Colon (tissue), 2 donors: ENCODE results near the gene UBE2M.
"Not testable (repeated sequence)": the region's sequence is repeated elsewhere in the genome, so short reads cannot be mapped to it uniquely, and the experiment has no call there.

Source experiments
- FAIRE-seq: peaks from 2 replicates; lab custom pipeline; 2012; peaks lifted over from hg19 to GRCh38; lab: Jason Lieb, UNC
- donor health status: control.
- donor health status: control.

Gene UBE2M

DNA sequence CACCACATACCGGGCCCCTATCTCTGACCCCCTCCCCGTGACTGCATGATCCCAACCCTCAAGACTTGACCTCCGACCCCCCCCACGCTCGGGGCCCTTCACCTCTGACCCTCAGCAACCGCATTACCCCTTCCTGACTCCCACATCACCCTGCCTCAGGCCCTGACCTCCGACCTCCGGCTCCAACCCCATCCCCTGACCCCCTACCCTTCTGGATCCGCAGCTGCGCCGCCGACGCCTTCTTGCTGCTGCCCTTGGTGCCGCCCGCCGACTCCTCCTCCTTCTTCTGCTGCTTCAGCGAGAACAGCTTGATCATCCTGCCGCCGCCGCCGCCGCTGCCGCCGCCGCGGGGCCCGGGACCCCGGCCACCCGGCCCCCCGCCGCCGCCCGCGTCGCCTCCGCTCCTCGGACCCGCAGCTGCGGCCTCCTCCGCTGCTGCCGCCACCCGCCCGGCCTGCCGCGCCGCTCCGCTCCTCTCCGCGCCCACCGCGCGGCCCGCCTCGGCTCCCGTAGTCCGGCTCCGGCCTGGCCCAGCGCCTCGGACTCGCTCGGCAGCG is at the start of gene UBE2M:
Gene UBE2M (minus strand): TSS at position 546 of the 557 bp plus-strand sequence. CDS start 230 bp downstream, at position 316.
- FAIRE-seq = no peak

DNA sequence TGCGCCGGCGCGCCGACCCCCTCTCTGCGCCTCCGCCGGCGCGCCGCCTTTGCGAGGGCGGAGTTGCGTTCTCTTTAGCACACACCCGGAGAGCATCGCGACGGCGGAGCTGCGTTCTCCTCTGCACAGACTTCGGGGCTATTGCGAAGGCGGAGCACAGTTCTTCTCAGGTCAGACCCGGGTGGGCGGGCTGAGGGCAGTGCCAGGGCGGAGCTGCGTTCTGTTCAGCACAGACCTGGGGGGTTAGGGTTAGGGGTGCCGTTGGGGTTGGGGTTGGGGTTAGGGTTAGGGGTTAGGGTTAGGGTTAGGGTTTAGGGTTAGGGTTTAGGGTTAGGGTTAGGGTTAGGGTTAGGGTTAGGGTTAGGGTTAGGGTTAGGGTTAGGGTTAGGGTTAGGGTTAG is 48.8 kb upstream of the UBE2M start:
- not testable (repeated sequence) for FAIRE-seq

DNA sequence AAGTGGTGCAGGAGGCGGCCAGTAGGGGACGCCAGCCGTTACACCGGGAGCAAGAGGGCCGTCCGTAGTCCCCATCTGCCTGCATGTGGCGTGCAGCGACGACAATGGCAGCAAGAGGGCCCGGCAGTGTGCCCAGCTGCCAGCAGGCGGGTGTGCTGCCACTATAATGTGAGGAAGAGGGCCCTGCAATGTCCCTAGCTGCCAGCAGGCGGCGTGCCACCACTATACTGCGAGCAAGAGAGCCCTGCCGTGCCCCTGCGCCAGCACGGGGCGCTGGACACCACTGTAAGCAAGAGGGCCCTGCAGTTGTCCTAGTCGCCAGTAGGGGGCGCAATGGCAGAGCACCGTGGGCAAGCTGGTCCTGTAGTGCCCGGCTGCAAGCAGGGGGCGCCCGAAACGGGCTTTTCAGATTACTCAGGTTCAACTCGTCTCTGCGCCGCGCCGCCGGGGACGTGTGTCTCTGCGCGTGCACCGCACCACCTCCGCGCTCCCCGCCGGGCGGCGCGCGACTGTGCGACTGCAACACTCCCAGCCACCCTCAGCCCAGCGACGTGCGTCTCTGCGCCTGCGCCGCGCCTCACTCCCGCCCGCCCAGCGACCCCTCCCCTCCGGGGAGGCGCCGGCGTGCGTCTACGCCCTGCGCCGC is 48.0 kb upstream of the UBE2M start:
- not testable (repeated sequence) for FAIRE-seq

DNA sequence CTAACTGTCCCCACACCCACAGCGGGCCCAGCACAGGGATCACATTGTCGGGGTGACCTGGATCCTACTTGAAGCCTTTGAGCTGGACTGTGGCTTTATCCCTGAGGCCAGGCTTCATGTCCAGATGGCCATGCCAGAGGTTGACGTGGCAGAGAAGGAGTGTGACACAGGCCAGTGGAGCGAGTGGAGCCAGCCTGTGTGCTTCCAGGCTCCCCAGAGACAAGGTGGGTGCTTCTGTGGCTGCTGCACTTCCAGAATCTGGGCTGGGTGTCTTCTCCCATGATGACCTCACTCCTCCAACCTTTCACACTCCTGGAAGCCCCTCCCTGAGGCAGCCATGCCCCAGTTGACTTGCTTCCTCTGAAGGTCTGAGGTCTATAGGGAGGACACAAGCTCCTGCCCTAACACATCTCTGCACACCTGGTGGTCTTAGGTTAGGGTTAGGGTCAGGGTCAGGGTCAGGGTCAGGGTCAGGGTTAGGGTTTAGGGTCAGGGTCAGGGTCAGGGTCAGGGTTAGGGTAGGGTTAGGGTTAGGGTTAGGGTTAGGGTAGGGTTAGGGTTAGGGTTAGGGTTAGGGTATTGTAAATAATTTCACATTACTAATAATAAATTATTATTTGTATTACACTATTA is 27.8 kb upstream of the UBE2M start:
- no peak for FAIRE-seq

DNA sequence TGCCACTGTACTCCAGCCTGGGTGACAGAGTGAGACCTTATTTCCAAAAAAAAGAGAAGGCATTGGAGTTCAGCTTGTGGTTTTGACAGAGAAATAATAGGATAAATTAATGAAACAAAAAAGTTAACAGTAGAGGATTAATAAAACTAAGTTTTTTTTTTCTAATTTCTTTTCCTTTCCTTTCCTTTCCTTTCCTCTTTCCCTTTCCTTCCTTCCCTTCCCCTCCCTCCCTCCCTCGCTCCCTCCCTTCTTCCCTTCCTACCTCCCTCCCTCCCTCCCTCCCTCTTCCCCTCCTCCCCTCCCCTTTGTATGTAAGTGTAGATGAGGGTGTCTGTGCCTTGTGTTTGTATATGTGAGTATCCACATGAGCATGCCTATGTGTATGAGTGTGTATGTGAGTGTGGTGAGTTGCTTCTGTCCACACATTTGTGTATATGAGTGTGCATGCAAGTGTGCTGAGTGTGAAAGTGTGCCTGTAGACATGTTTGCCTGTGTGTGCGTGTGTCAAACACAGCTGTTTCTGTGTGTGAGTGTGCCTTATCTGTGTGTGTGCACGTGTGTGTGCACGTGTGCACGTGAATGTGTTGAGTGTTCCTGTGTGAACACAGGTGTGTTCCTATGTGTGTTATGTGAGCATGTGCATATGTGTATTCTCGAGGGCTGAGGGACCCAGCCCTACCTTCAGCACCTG is 27.2 kb upstream of the UBE2M start:
- FAIRE-seq = no peak

DNA sequence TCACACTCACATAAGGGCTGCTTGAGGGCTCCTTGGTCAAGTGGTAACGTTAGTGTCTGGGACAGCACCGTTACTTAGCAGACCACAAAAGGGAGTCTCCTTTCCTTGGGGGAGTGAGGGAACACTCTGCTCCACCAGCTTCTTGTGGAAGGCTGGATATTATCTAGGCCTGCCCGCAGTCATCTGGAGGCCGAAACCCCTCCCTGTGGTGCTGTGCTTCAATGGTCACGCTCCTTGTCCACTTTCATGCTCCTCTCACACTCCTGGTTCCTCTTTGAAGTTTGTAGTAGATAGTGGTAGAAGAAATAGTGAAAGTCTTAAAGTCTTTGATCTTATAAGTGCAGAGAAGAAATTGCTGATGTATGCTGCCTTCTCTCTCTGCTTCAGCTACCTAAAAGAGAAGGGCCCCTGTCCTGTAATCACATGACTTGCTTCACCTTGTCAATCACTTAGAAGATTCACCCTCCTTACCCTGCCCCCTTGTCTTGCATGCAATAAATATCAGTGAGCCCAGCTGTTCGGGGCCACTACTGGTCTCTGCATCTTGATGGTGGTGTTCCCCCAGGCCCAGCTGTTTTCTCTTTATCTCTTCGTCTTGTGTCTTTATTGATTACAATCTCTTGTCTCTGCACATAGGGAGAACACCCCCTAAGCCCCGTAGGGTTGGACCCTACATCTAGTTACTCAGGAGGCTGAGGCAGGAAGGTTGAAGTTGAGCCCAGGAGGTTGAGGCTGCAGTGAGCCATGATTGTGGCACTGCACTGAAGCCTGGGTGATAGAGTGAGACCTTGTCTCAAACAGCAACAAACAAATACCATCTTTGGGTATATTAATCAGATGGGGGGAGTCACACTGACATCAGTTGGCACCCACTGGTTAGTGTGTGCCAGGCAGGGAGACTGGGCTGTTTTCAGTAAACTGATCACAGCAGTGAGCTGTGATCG is 26.4 kb upstream of the UBE2M start:
- FAIRE-seq = no peak

DNA sequence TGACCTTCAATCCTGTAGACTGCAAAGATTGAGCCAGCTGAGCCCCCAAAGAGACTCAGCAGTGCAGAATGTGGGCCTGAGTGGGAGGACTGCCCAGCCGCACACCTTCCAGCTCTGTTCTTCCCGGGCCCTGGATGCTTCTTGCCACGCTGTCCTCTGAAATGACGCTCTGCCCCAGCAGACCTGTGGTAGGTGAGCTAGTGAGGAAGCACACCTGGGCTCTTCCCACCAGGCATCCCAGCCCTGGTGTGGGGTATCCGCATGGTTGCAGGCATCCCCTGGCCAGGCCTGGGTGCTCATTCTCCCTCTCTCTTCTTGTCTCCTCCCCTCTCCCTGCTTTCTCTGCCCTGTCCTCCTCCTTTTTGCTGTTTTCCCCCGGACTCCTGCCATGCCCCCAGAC is 24.6 kb upstream of the UBE2M start:
- FAIRE-seq = no peak

DNA sequence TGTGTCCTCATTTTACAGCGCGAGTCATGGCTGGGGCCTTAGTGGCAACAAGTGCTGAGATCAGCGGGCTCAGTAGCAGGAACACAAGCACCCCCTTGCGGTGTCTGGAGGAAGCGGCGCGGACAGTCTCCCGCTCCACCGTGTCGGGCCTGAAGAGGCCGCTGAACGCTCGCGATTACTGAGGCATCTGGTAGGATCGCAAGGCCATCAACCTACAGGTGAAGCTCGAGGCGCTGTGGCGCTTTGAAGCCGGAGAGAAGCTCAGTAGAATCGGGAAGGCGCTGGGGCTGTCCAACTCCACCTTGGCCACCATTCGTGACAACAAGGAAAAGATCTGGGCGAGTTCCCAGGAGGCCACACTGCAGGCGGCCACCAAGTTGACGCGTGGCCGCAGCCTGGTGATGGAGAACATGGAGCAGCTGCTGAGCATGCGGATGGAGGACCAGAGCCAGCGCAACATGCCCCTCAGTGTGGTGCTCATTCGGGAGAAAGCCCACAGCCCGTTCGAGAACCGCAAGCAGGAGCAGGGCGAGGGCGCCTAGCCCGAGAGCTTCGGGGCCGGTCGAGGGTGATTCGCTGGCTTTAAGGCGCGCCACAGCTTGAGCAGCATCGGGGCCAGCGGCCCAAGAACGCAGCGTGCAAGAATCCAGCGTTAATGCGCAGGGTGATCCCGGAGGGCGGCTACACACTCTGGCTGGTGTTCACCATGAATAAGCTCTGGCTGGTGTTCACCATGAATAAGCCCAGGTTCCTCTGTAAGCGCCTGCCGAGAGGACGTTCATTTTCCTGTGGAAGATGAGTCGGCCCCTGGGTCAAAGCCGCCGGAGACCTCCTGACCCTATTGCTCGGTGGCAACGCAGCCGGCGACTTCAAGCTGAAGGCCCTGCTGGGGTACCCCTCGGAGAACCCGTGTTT is 23.1 kb upstream of the UBE2M start:
- no peak for FAIRE-seq

DNA sequence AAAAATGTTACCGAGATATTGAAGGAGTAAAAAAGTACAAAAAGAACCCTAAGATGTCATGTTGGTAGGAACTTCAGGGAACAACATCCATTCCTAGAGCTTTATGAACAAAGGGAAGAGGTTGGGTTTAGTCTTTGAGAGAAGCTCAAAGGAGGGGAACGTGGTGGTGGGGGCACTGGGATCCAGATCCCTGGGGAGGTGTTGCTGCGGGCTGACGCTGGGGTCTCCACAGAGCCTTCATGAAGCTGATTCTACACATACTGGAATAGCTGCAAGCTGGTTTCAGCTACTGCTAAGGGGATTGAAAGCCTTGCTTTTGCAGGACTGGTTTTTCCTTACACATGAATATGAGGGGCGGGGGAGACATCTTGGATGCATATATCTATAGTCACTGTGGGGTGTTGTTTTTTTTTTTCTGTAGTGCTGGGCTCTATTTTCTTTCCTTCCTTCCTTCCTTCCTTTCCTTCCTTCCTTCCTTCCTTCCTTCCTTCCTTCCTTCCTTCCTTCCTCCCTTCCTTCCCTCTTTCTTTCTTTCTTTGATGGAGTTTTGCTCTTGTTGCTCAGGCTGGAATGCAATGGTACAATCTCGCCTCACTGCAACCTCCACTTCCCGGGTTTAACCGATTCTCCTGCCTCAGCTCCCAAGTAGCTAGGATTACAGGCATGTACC is 21.2 kb upstream of the UBE2M start:
- no peak for FAIRE-seq

DNA sequence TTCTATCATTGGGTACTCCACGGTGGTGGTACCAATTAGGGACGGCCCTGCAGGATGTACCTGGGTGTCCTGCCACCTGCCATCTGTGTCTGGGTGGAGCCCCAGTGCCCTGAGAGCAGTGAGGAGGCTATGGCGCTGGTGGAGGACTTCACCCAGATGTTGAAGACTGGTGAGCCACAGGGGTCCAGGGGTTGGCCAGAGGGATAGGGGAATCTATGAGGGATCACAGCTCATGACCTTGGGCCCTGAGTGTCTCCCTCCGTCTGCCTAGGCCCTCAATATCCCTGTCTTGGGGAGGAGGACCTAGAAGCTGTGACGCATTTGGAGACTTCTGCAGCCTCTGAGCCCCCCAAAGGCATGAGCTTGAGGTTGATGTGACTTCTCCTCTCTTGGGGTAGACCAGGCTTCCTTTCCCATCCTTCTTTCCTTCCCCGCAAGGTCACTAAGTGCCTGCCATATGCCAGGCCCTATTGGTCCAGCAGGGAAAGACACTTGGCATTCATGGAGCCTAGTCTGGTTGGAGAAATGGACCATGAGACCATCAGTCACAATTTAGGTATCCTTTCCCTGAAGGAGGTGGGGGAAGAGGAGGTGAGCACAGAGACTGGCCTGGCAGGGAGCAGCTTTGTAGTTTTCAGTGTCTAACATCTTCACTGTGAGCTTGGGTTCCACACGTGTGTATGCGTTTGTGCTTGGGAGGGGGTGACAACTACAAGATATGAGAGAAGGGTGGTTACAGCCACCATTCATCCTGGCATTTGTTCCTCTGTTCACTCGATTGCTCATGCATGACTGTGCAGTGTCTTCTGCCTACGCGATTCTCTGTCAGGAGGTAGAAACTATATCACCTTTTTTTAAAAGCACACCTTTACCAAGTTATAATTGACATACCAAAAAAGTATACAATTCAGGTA is 19.9 kb upstream of the UBE2M start:
- FAIRE-seq = no peak

DNA sequence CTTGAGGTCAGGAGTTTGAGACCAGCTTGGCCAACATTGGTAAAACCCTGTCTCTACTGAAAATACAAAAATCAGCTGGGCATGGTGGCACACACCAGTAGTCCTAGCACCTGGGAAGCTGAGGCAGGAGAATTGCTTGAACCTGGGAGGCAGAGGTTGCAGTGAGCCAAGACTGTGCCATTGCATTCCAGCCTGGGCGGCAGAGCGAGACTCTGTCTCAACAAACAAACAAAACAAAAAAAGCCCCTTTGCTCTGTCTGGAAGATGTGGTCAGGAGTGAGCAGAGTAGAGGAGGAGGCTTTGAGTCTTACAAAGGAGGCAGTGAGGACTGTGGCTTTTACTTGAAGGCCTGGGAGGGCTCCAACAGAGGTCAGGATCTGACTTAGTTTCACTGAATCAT is 19.2 kb upstream of the UBE2M start:
- FAIRE-seq = not testable (repeated sequence)

DNA sequence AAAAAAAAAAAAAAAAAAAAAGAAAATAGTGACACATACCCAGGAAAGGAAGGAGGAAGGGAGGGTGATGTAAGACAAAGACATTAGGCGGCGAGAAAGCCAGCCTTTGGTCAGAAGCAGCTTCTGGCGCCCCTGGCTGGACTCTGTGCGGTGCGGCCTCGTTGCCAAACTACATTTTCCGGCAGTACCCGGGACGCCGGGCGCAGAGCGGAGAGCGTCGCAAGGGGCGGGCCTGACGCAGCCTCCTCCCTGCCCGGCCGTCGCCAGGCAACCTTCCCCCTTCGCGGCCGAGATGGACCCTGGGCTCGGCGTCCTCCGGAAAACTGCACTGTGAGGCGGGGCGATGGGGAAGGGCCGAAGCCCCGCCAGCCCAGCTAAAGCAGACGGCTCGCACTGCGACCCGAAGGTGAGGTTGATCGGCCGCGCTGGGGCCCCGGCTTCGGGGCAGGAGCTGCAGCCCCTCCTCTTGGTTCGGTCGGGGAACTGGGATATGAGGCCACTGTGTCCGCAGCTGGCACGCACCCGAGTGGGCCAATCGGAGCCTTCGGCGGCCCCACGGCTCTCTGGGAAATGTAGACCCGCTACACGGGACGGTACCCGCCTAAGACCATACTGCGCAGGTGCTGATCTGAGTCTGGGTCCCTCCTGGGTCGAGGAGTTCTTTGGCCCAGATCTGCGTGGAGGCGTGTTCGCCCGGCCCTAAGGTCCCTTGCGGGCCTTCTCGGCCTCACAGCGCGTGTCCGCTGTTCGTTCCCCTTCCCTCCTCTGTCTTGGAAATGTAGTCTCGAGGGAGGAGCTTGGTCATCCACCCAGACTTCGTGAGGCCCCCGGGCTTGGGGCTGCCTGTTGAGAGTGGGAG is 17.0 kb upstream of the UBE2M start:
- no peak for FAIRE-seq

DNA sequence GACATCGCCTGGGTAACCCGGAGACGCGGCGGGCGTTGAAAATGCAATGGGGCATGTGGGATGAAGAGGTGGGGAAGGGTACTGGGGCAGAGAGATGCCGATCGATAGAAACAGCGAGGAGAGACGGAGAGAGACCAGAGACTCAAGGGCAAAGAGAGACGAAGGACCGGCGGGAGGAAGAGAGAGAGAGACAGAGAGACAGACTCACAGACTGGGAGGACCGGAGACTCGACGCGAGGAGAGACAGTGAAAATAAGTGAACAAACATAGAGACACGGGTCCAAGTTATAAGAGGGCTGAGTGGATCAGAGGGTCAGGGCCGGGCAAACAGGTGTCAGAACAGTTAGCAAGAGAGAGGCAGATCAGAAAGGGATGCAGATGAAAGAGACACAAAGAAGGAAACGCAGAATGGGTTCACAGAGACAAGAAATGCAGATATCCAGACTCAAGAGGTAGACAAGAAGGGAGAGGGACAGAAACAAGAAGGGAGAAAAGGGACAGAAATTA is 15.3 kb upstream of the UBE2M start:
- FAIRE-seq = no peak

DNA sequence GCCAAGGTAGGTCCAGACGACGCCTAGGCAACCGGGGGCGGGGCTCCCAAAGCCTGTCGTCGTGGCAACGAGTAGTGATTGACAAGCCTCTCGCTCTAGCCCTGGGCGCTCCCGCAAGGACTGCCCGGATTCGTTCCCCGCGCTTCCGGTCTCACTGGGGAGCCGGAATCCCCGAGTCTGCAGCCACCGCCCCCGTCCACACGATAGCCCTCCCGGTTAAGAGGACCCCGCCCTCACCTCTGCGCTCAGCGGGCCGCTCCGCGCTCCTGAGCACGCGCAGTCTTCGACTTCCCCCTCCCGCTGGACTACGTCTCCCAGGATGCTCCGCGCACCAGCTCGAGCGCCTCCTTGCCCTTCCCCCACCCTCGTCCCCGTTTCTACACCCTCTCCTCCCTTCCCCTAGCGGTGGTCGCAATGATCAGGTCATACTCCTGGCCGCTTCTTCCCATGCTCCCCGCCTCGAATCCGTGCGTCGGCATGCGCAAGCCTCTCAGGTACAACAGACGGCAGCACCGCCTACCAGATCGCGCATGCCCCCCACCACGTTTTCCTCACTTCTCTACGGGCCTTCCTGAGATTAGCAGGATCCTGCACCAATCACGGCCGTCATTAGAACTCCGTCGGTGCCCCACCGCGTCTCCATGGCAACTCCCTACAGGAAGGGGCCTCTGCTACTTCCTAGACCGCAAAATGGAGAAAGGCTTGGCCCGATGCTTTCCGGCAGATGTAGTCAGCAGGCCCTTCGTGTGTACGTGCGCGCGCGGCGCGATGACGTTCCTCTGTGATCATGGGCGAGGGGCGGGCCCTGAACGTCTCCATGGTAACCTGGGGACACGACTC is 14.6 kb upstream of the UBE2M start, which contains the start of gene MZF1:
Gene MZF1 (minus strand): TSS at position 518 of the 840 bp plus-strand sequence. CDS start 1,946 bp downstream, outside the sequence.
- FAIRE-seq = no peak

DNA sequence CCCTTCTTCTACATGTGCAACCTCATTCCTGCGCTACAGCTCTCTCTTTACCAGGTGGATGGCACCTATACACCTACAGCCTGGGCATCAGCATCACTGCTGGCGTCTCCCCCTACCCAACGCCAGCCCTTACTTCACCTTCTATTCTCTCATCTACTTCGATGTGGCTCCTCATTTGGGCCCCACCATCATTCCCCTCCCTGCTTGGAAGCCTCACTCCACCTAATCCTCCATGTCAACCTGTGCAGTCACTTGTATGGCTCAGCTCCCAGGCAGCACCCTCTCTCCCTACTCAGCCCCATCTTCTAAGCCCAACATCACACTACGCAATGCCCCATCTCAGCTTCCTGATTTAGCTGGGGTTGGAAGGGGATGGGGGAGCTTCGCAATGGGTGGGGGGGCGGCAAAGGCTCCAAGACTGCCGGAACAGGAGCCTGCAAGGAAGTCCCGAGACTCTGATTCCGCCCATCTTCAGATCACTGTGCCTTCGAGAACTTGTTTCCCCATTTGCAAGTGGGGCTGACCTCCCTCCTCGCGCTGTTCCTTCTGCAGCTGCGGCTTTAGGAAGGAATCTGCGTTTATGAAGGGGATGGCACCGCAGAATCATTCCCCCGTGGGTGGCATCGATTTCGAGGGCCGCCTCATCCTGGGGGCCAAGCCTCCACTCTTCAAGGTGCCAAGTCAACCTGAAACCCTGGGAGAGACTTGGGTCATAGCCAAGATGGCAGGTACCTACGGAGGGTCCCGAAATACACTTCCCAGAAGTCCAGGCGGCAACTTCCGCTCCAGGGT is 13.8 kb upstream of the UBE2M start:
- no peak for FAIRE-seq

DNA sequence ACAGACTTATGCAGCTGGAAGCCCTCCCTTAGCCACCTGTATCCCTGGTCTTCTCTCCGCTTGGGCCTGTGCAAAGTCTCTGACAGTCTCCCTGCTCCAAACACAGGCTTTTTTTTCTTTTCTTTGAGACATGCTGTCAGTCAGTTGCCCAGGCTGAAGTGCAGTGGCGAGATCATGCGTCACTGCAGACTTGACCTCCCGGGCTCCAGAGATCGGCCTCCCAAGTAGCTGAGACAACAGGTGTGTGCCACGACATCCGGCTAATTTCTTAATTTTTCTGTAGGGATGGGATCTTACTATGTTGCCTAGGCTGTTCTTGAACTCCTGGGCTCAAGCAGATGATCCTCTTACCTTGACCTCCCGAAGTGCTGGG is 13.2 kb upstream of the UBE2M start:
- FAIRE-seq = no peak
